OCI-LY3 (cell line): ENCODE results near the gene ZNF735.

Experiments used
- EZH2phosphoT487 ChIP-seq: fragments of 200-600 bp; shearing (Covaris generic); IDR thresholded peaks from 2 replicates; pipeline ENCODE4 v1.6.1; 2018; ENCODE audit warnings: antibody characterized with exemption, mixed run types, low read depth
- TF ChIP-seq, protein P1 (sequence below): fragments of 200-600, 300-600 bp; sonication (generic); IDR thresholded peaks from 2 replicates; pipeline ENCODE4 v1.5.1; 2014; ENCODE audit warnings: antibody characterized with exemption, low read length, low read depth

DNA sequence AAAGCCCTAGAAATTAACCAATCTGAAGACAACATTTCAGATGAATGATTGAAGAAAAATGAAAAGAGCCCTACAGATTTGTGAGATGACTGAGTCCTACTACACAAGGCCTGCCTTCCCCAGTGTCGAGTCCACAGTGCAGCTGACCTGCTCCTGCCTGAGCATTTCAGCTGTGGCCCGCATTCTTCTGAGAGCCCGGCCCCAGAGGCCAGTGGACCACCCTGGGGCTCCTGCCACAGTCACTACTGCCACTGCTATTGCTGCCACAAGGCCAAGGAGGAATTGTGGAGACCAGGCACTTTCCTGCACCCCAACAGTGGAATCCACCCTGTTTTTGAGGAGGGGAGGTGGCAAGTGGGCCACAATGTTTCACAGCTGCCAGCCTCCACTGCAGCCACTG lies 19.6 kb upstream of the ZNF735 start:
- no peak for TF ChIP-seq EZH2phosphoT487
- TF ChIP-seq, protein P1, sequence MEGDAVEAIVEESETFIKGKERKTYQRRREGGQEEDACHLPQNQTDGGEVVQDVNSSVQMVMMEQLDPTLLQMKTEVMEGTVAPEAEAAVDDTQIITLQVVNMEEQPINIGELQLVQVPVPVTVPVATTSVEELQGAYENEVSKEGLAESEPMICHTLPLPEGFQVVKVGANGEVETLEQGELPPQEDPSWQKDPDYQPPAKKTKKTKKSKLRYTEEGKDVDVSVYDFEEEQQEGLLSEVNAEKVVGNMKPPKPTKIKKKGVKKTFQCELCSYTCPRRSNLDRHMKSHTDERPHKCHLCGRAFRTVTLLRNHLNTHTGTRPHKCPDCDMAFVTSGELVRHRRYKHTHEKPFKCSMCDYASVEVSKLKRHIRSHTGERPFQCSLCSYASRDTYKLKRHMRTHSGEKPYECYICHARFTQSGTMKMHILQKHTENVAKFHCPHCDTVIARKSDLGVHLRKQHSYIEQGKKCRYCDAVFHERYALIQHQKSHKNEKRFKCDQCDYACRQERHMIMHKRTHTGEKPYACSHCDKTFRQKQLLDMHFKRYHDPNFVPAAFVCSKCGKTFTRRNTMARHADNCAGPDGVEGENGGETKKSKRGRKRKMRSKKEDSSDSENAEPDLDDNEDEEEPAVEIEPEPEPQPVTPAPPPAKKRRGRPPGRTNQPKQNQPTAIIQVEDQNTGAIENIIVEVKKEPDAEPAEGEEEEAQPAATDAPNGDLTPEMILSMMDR, result no peak
